CD4-positive, alpha-beta T cell treated with Interleukin-15 for 1 hour (primary cell): Measurements from ENCODE around the gene CUL4B.
A peak's percentile ranks its signal among the peaks of the same experiment; 100 is the strongest.
"Not testable (repeated sequence)": the region's sequence is repeated elsewhere in the genome, so short reads cannot be mapped to it uniquely, and the experiment has no call there.

Source experiments
- DNase-seq: peaks from one replicate; pipeline ENCODE4 v3.0.0-alpha.2; 2020

Gene CUL4B

DNA sequence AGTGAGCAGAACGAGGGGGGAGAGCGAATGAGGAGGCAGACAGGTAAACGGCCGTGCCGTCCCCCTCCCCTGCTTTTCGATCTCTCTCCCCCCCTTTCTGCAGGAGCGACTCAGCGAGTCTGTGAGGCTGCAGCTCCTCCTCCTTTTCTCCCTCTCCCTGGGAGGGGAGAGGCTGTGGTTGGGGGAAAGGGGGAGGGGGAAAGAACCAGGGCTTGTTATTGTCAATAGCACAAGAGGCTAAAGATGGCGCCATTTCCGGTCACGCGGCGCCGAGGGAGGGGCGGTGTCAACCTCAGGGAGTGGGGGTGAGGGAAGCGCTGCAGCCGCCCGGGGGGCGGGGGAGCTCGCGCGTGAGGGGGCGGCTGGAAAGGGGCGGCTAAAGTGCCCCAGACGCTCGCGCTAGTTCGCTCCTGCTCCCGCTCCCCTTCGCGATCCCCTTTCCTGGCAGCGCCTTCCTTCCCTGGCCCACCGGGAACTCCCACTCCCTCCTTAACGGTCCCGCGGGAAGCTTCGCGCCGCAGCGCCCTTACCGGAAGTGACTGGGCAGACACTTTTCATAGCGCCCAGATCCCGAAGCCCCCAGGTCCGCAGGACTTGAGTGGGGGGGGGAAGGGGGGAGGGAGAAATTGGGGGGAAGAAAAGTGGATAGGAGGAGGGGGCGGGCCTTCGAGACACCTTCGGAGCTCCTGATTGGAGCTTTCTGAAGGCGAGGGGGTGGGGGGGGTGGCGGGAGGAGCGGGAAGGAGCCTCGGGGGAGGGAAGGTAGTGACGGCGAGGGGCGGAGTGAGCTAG lies at the start of gene CUL4B:
TSS of gene CUL4B (minus strand) at position 121 of the 792 bp plus-strand sequence. CDS start 324 bp downstream, outside the sequence.
- peak; percentile 92 for DNase-seq

DNA sequence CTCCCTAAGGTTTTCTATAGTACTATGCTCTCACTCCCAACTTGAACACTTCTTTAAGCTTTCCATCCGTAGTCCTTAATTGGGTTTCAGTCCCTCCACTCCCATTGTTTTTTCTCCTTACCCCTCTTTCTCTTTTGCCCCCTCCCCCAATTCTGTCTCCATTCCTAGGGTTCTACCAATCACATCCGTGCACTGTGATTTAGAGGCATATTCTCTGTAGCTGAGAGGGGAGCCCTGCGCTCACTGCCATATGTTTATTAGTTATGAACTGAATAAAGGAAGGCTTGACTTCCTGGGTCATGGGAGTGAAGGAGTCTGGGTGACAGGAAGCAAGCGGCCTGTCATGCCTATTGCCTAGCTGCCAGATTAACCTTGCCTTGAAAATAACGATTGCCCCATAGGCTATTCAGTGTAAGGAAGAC lies 43.6 kb upstream of the CUL4B start:
- peak; percentile 54 for DNase-seq

- peak; percentile 89 for DNase-seq
Observed at GRCh38 chrX:120603707-120604360, 43.1 kb upstream of the CUL4B start, which contains the start of gene MCTS1. TSS of gene MCTS1 (plus strand) at chrX:120604101. CDS start at chrX:120604237, 136 bp downstream.

DNA sequence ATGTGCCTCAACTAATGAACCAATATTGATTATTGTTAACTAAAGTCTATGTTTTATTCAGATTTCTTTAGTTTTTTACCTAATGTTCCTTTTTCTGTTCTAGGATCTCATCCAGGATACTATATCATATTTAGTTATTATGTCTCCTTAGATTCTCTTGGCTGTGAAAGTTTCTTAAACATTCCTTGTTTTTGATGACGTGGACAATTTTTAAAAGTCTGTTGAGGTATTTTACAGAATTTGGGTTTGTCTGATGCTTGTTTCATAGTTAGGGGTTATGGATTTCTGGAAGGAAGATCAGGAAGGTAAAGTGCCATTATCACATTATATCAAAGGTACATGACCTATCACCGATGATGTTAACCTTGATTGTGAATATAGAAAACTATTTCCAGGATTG lies 24.9 kb upstream of the CUL4B start:
- no peak for DNase-seq

- no peak for DNase-seq
Observed at GRCh38 chrX:120575379-120576114, 14.8 kb upstream of the CUL4B start.

GRCh38 chrX:120573806-120574205 lies 13.0 kb upstream of the CUL4B start:
- not testable (repeated sequence) for DNase-seq

- no peak for DNase-seq
Observed at GRCh38 chrX:120570011-120570600, 9.3 kb upstream of the CUL4B start.

DNA sequence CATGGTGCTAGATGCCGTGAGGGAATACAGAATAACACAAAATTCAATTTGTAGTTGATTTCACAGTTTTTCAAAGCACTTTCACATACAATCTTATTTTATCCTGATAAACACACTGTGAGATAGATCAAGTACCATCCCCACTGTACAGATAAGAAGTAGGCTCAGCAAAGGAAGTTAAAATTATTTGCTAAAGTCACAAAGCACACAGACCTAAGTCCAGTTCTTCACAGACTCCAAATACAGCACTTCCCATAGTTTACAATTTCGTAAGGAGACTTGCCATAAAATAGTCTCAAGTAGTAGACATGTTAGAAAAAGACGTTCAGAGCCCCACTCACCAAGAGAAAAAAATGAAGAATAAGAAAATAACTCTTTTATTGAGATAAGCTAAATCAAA lies 7.8 kb upstream of the CUL4B start:
- no peak for DNase-seq

GRCh38 chrX:120568035-120568434 lies 7.3 kb upstream of the CUL4B start:
- DNase-seq, result no peak

GRCh38 chrX:120566817-120567216 lies 6.1 kb upstream of the CUL4B start:
- no peak for DNase-seq

DNA sequence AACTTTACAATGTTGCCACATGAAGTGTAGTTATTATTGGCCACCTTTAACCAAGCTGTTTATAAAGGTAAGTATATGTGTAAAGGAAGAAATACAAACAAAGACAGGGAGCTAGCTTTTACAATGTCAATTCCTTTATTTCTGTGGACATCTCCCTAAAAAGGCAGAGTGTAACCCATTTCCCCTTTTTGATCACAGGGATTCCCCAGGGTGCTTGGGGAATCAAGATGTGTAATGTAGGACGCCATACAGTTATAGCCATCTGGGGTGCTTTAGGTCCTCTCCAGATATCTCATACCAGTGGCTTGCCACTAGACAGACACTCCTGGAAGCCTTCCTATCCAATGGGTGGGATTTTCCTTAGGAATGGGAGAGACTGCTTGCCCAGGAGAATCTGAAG lies 4.2 kb upstream of the CUL4B start:
- no peak for DNase-seq

DNA sequence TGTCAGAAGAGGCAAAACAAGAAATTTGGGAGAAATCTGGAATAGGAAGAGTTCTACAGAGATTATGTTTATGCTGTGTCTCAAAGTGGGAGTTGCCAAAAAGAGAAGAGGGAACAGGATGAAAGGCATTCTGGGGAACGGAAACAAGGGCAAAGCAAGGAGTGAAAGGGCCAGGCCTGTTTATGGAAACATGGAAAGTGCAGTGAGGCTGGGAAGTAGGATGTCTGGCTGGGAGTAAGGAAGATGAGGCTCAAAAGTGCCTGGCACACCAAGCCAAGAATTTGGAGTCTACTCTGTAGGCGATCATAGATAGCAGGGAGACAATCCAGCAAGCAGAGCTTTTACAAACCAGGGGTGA lies 1.8 kb upstream of the CUL4B start:
- no peak for DNase-seq

DNA sequence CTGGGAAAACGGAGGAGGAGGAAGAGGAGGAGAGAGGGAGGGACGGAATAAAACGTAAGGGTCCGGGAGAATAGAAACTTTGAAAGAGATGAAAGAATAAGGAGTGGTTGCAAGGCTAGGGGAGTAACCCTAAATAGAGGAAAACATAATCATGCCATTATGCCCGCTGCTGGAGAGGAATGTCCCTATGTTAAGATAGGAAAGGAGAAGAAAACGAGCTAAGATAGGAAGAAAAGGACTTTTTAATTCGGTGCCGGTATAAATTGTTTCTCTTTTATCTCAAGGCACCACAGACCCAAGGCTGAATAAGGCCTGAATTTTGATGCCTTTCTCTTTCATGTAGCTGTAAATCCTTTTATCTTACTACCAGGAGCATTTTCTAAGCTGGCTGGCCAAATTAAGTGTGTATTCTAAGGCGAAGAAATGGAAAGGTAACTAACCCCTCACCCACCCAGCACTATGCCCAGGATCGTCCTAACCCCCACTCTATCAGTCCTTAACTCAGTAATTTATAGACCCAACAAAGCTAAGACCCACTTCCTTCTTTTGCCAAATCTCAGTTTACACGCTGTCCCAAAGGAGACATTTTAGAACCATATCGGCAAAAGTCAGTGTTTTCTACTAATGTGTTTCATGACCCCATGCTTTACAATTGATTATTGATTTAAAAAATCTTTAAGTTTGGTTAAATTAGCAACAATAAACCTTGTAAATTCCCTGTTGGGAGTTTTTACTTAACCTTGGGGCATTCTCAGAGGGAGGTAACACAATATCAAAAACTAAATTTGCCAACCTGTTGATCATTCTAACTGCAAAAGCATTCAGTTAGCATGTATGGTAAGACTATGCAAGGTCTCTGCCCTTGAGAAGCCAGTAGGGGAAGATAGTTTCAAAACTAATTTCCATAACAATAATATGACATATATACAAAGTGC lies 1.1 kb upstream of the CUL4B start:
- DNase-seq, result no peak

DNA sequence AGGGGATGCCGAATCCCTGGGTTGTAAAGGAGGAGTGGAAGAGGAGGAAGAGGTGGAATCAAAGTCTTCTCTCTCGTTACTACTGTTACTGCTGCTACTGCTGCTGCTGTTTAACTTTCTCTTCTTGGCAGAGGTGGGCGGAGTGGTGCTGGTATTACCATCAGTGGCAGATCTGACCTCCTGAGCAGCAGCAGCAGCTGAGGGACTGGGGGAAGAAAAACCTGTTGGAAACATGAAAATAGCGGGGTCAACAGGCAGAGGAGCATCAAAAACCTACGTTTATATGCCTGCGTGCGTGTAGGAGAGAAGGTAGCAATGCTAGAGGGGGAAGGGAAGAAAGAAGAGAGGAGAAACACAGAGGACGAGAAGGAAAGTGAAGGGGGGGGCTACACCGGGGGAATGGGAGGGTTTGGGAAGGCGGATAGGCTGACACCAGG lies 339 bp downstream of the CUL4B start:
- peak; percentile 25 for DNase-seq

GRCh38 chrX:120559804-120560203 lies 958 bp downstream of the CUL4B start:
- no peak for DNase-seq

DNA sequence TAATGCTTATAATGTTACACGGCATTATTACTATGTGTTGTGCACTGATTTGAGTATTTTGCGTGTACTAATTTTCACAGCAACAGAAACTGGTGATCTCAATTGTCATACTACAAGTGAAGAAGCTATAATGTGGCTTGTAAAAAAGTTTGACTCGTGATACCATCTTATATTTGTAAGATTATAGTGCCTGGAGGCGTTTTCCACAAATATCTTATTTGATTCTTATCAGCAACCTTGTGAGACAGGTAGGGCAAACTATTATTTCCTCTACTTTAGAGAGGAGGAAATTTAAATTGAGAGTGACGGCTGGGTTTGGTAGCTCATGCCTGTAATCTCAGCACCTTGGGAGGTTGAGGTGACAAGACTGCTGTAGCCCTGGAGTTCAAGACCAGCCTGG lies 4.5 kb downstream of the CUL4B start:
- no peak for DNase-seq

GRCh38 chrX:120549483-120550452 lies 11.0 kb downstream of the CUL4B start:
- DNase-seq, result no peak

GRCh38 chrX:120536061-120536460 lies 24.7 kb downstream of the CUL4B start:
- no peak for DNase-seq

DNA sequence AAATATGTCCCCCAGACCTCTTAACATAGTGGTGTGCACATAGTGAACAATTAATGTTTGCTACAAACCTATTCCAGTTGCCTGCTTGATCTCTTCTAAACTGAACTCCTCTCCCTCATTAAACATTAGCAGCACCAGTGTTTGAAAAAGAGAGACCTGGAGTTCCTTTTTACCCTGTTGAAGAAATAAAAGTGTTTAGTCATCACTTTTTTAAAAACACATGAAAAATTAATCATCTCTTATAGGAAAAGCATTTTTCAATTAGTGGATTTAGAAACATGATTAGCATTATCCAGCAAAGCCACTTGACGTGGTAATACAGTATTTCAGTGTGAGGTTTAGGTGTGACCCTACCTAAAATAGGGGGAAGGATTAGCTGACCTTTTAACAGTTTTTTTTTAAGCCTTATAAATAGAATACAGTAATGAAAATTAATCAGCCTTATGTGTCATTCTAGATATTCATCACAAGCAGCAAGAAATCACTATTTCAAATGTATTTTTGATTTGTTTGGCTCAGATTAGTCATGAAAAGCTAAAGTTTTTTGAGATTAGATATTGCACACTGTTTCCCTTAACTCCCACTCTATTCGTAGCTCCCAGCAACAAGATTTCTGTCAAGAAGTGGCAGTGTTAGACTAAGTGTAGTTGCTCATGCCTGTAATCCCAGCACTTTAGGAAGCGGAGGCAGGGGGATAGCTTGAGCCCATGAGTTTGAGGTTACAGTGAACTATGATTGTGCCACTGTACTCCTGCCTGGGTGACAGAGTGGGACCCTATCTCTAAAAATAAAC lies 26.2 kb downstream of the CUL4B start:
- no peak for DNase-seq

- no peak for DNase-seq
Observed at GRCh38 chrX:120522820-120523219, 37.9 kb downstream of the CUL4B start.
